PC-3 (cell line): ENCODE data around the gene ANKH. TPM values are rescaled to one million over a fixed set of nuclear protein-coding genes. Genes with fewer than 3 reads are reported as not detected.
A peak's percentile ranks its signal among the peaks of the same experiment; 100 is the strongest.

Experiments
- ATAC-seq: fragments of 200-7000 bp; cut with Tn5 transposase; 2 replicates; pipeline ENCODE4 v1.9.1; 2020; ENCODE audit warnings: mild to moderate bottlenecking, moderate library complexity
- BruUV-seq: library from RNA; stranded (reverse); fragments of 400-500 nt; replicated peaks from 2 replicates; lab custom pipeline; 2021; lab: Mats Ljungman, UMichigan
- CTCF ChIA-PET: fragments of 300-600 bp; sonication (Branson Sonifier 250); formaldehyde crosslinking; loops from one replicate; lab custom pipeline; 2022; ENCODE audit warnings: antibody characterized with exemption; lab: Charles Lee
- POLR2A ChIA-PET: fragments of 300-600 bp; sonication (Branson Sonifier 250); formaldehyde crosslinking; loops from one replicate; lab custom pipeline; 2022; ENCODE audit warnings: antibody characterized with exemption; ENCODE audit not compliant: unreplicated experiment; lab: Charles Lee
- DNase-seq: peaks from one replicate; pipeline ENCODE4 v3.0.0-alpha.2; 2015
- H2AFZ ChIP-seq: fragments of 300-600 bp; sonication (generic); 2 replicates; pipeline ENCODE4 v1.6.0; 2016; ENCODE audit warnings: antibody characterized with exemption, low read length
- H3F3A ChIP-seq: fragments of 300-600 bp; sonication (generic); one replicate; pipeline ENCODE4 v1.6.0; 2017; ENCODE audit warnings: antibody characterized with exemption, low read length, control low read depth, mild to moderate bottlenecking; ENCODE audit not compliant: unreplicated experiment
- H3K27ac ChIP-seq: fragments of 300-600 bp; sonication (generic); 2 replicates; pipeline ENCODE4 v1.5.1; 2016; ENCODE audit warnings: mild to moderate bottlenecking, low read length
- H3K27me3 ChIP-seq: fragments of 300-600 bp; sonication (generic); 2 replicates; pipeline ENCODE4 v1.6.1; 2016; ENCODE audit warnings: low read length, mixed read lengths
- H3K36me3 ChIP-seq: fragments of 300-600 bp; sonication (generic); 2 replicates; pipeline ENCODE4 v1.6.1; 2016; ENCODE audit warnings: low read depth, mixed run types, low read length, mixed read lengths
- H3K4me1 ChIP-seq: fragments of 300-600 bp; sonication (generic); 2 replicates; pipeline ENCODE4 v1.5.1; 2016; ENCODE audit warnings: low read length; ENCODE audit not compliant: insufficient read depth
- H3K4me2 ChIP-seq: fragments of 300-600 bp; sonication (generic); 2 replicates; pipeline ENCODE4 v1.6.0; 2016; ENCODE audit warnings: low read length
- H3K4me3 ChIP-seq: fragments of 300-600 bp; sonication (generic); 2 replicates; pipeline ENCODE4 v1.5.1; 2016; ENCODE audit warnings: mild to moderate bottlenecking, low read length, mixed read lengths
- H3K79me2 ChIP-seq: fragments of 300-600 bp; sonication (generic); 2 replicates; pipeline ENCODE4 v1.6.1; 2017; ENCODE audit warnings: low read length, mixed read lengths
- H3K9ac ChIP-seq: fragments of 300-600 bp; sonication (generic); 2 replicates; pipeline ENCODE4 v1.6.0; 2016; ENCODE audit warnings: mild to moderate bottlenecking, low read length
- H3K9me2 ChIP-seq: fragments of 300-600 bp; sonication (generic); replicated peaks from 2 replicates; pipeline ENCODE4 v1.6.1; 2016; ENCODE audit warnings: mixed run types, low read length, mixed read lengths
- H3K9me3 ChIP-seq: fragments of 300-600 bp; sonication (generic); 2 replicates; pipeline ENCODE4 v1.6.1; 2016; ENCODE audit warnings: low read length, mixed read lengths
- H4K20me1 ChIP-seq: fragments of 300-600 bp; sonication (generic); 2 replicates; pipeline ENCODE4 v1.6.1; 2016; ENCODE audit warnings: low read length, mixed read lengths
- EZH2 ChIP-seq: fragments of 300-600 bp; sonication (generic); IDR thresholded peaks from one replicate; pipeline ENCODE4 v1.6.1; 2017; ENCODE audit warnings: antibody characterized with exemption, mild to moderate bottlenecking, low read length; ENCODE audit not compliant: unreplicated experiment
- EZH2phosphoT487 ChIP-seq: fragments of 300-600 bp; sonication (generic); IDR thresholded peaks from 2 replicates; pipeline ENCODE4 v1.6.1; 2018; ENCODE audit warnings: mild to moderate bottlenecking, antibody characterized with exemption, low read length, borderline replicate concordance
- intact Hi-C: fragments of 100-400 bp; cut with micrococcal nuclease; formaldehyde crosslinking; loops from 2 replicates; pipeline ENCODE4 v1.9.0; 2023
- total RNA-seq: library from RNA; depleted of rRNA; stranded (reverse); fragments of >200 nt; gene quantifications from 2 replicates; pipeline ENCODE4 v1.2.3, GENCODE V29; 2014
- TF ChIP-seq, protein P1 (sequence below): fragments of 300-600 bp; sonication (generic); conservative IDR thresholded peaks from 2 replicates; pipeline ENCODE4 v1.5.1; 2017; ENCODE audit warnings: antibody characterized with exemption, low read depth, mild to moderate bottlenecking, low read length

The ANKH gene
- total RNA-seq, 1 experiment from 2014 or later = 11.6 TPM

- Histone ChIP-seq H3K9me3 (no peaks in the 10 kb centered on the region), H3K79me2 (no peaks in the 10 kb centered on the region), H3F3A (no peaks in the 10 kb centered on the region), H3K27ac (peak overlapping the region; percentile 14; the same call in 1 of the 2 replicates), H4K20me1 (no peaks in the 10 kb centered on the region), H3K4me1 (peaks cover 17% of the 10 kb centered on the region), H3K9me2 (no peaks in the 10 kb centered on the region), H3K27me3 (no peaks in the 10 kb centered on the region), H3K4me2 (peak overlapping the region; percentile 33; the same call in 1 of the 2 replicates), H2AFZ (no peak overlapping the region), H3K9ac (no peak overlapping the region), H3K4me3 (no peak overlapping the region), H3K36me3 (no peaks in the 10 kb centered on the region)
- ChIA-PET POLR2A (no interaction called here), CTCF (no interaction called here)
- no TSS peak for BruUV-seq
- intact Hi-C loops = no loop called here
- ATAC-seq = no peak
- no peak for DNase-seq
- TF ChIP-seq, protein P1, sequence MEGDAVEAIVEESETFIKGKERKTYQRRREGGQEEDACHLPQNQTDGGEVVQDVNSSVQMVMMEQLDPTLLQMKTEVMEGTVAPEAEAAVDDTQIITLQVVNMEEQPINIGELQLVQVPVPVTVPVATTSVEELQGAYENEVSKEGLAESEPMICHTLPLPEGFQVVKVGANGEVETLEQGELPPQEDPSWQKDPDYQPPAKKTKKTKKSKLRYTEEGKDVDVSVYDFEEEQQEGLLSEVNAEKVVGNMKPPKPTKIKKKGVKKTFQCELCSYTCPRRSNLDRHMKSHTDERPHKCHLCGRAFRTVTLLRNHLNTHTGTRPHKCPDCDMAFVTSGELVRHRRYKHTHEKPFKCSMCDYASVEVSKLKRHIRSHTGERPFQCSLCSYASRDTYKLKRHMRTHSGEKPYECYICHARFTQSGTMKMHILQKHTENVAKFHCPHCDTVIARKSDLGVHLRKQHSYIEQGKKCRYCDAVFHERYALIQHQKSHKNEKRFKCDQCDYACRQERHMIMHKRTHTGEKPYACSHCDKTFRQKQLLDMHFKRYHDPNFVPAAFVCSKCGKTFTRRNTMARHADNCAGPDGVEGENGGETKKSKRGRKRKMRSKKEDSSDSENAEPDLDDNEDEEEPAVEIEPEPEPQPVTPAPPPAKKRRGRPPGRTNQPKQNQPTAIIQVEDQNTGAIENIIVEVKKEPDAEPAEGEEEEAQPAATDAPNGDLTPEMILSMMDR = no peak
- TF ChIP-seq EZH2phosphoT487 (no peak), EZH2 (no peak)
Observed at GRCh38 chr5:14914193-14914592, 42.6 kb upstream of the ANKH start.

DNA sequence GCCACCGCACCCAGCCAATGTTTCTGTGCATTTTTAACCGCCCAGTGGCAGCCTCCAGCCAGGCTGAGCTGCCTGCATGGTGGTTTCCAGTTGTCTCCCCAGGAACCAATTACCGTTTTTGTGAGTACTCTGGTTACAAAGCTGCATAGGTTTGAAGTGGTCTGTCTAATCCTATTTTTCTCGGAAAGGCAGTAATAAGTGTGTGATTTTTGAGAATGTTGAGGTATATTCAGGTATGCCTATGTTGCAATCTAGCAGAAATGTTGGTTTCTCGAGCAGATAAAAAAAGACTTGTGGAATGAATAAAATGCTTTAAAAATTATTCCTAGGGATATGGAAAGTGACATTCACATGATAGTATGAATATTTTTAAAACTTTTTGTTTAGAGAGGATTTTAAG lies 41.5 kb upstream of the ANKH start:
- Histone ChIP-seq H3K4me1 (peaks cover 17% of the 10 kb centered on the region), H4K20me1 (no peaks in the 10 kb centered on the region), H2AFZ (no peak overlapping the region), H3K36me3 (no peaks in the 10 kb centered on the region), H3K27ac (no peak overlapping the region), H3K79me2 (no peaks in the 10 kb centered on the region), H3F3A (no peaks in the 10 kb centered on the region), H3K9me3 (no peaks in the 10 kb centered on the region), H3K27me3 (no peaks in the 10 kb centered on the region), H3K9ac (no peak overlapping the region), H3K4me2 (no peak overlapping the region), H3K9me2 (no peaks in the 10 kb centered on the region), H3K4me3 (no peak overlapping the region)
- CTCF ChIA-PET = no interaction called here
- DNase-seq = no peak
- no peak for ATAC-seq
- TF ChIP-seq EZH2phosphoT487 = no peak
- no TSS peak for BruUV-seq
- POLR2A ChIA-PET = no interaction called here
- intact Hi-C loops = no loop called here

DNA sequence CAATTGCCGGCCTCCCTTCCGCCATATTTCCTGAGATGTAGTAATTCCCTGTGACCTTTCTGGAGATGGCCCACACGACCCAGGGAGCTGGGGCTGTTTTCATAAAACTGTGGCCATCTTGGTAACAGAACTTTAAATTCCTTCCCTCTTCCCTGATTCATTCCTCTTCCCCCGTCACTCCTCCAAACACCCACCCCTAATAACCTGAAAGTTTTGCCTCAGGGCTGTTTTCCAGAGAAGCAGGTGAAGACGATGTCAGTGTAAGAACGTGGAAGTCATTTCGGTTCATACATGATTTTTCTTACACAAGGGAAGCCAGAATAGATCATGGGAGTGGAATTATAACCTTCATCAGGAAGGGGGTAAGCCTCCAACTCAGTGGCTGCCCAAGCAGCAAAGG lies 40.6 kb upstream of the ANKH start:
- Histone ChIP-seq H3K9me3 (no peaks in the 10 kb centered on the region), H3K79me2 (no peaks in the 10 kb centered on the region), H2AFZ (no peak overlapping the region), H3K27me3 (no peaks in the 10 kb centered on the region), H3K4me2 (no peak overlapping the region), H3K27ac (no peak overlapping the region), H4K20me1 (no peaks in the 10 kb centered on the region), H3K36me3 (no peaks in the 10 kb centered on the region), H3K4me3 (no peak overlapping the region), H3F3A (no peaks in the 10 kb centered on the region), H3K4me1 (peaks cover 12% of the 10 kb centered on the region), H3K9ac (no peak overlapping the region), H3K9me2 (no peaks in the 10 kb centered on the region)
- ChIA-PET CTCF (no interaction called here), POLR2A (no interaction called here)
- no peak for ATAC-seq
- intact Hi-C loops = no loop called here
- no peak for DNase-seq
- TF ChIP-seq, protein P1 = no peak
- no peak for TF ChIP-seq EZH2phosphoT487
- TF ChIP-seq EZH2 = no peak
- BruUV-seq = no TSS peak
